G401 (cell line): ENCODE results near the gene YY1. TPM values are rescaled to one million over a fixed set of nuclear protein-coding genes. Genes with fewer than 3 reads are reported as not detected.
"Not testable (repeated sequence)": the region's sequence is repeated elsewhere in the genome, so short reads cannot be mapped to it uniquely, and the experiment has no call there.

Experiments used
- DNase-seq: peaks from one replicate; pipeline ENCODE4 v3.0.0-alpha.2; 2015; ENCODE audit warnings: low spot score
- in situ Hi-C: cut with HindIII; loops from 2 replicates; pipeline ENCODE4 v1.10.0; 2016; ENCODE audit warnings: low sequenced_read_pairs, mixed read lengths
- total RNA-seq: library from RNA; depleted of rRNA; stranded (reverse); fragments of >200 nt; shearing (Covaris generic); gene quantifications from 2 replicates; pipeline ENCODE4 v1.2.3, GENCODE V29; 2014

Gene YY1
- total RNA-seq, 1 experiment from 2014 or later, result 70.4 TPM

GRCh38 chr14:100306101-100306997 lies 67.4 kb downstream of the YY1 start, which contains the start of gene SLC25A29:
Gene SLC25A29, minus strand, starts transcription at chr14:100306444. Its CDS starts 212 bp downstream, at chr14:100306232.
- in situ Hi-C loops, result no loop called here
- DNase-seq, result peak; percentile 91

GRCh38 chr14:100306998-100307765 lies 68.2 kb downstream of the YY1 start:
- no peak for DNase-seq
- in situ Hi-C loops, result no loop called here

- DNase-seq, result no peak
- in situ Hi-C loops, result no loop called here
Observed at GRCh38 chr14:100307766-100308426, 69.0 kb downstream of the YY1 start.

- DNase-seq, in situ Hi-C loops: not testable (repeated sequence)
Observed at GRCh38 chr14:100308427-100308792, 69.5 kb downstream of the YY1 start.

- DNase-seq, result no peak
- in situ Hi-C loops, result no loop called here
Observed at GRCh38 chr14:100309028-100309737, 70.2 kb downstream of the YY1 start.

- in situ Hi-C loops, DNase-seq: not testable (repeated sequence)
Observed at GRCh38 chr14:100312110-100312876, 73.3 kb downstream of the YY1 start.

GRCh38 chr14:100312877-100313400 lies 74.0 kb downstream of the YY1 start:
- peak; percentile 43 for DNase-seq
- in situ Hi-C loops, result no loop called here

- peak; percentile 37 for DNase-seq
- in situ Hi-C loops, result no loop called here
Observed at GRCh38 chr14:100313464-100314230, 74.7 kb downstream of the YY1 start.

- DNase-seq, result no peak
- in situ Hi-C loops, result no loop called here
Observed at GRCh38 chr14:100314724-100315123, 75.8 kb downstream of the YY1 start.

- in situ Hi-C loops, result no loop called here
- DNase-seq, result no peak
Observed at GRCh38 chr14:100317389-100317788, 78.4 kb downstream of the YY1 start.

GRCh38 chr14:100317912-100318808 lies 79.2 kb downstream of the YY1 start:
- no peak for DNase-seq
- in situ Hi-C loops, result no loop called here

- in situ Hi-C loops, result no loop called here
- DNase-seq, result no peak
Observed at GRCh38 chr14:100320157-100320856, 81.4 kb downstream of the YY1 start.

- in situ Hi-C loops, result no loop called here
- DNase-seq, result no peak
Observed at GRCh38 chr14:100321473-100322137, 82.7 kb downstream of the YY1 start.

GRCh38 chr14:100322138-100322957 lies 83.4 kb downstream of the YY1 start:
- no peak for DNase-seq
- in situ Hi-C loops, result no loop called here
